Nucleus accumbens (tissue), 56 donors: ENCODE data around the gene ANKRD55.
"Not testable (repeated sequence)": the region's sequence is repeated elsewhere in the genome, so short reads cannot be mapped to it uniquely, and the experiment has no call there.

ENCODE experiments used
- DNase-seq, 56 donors: peaks; one replicate each; lab custom pipeline; 2025; lab: John Stamatoyannopoulos, UW

ANKRD55 gene

GRCh38 chr5:56112526-56113121 lies 120.5 kb downstream of the ANKRD55 start:
- DNase-seq: no peak

DNA sequence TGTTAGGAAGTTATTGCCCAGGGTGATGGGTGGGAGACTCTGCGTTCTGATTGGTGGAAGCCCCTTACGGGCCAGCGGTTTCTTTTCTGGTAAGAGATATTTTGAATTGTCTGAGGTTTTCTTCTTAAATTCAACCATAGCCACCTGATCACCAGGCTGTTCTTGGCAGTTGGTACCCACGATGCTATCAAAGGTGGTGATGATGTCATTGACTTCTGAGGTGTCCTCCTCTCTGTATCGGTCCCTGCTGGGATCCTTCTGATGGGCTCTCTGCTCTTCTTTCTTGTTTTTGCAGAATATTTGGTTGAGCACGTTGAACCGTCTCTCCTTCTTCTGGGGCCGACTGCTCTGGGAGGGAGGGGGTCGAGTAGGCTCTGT lies 121.7 kb downstream of the ANKRD55 start:
- no peak for DNase-seq

- no peak for DNase-seq
These were observed 122.3 kb downstream of the ANKRD55 start for GRCh38 chr5:56110646-56111403.

DNA sequence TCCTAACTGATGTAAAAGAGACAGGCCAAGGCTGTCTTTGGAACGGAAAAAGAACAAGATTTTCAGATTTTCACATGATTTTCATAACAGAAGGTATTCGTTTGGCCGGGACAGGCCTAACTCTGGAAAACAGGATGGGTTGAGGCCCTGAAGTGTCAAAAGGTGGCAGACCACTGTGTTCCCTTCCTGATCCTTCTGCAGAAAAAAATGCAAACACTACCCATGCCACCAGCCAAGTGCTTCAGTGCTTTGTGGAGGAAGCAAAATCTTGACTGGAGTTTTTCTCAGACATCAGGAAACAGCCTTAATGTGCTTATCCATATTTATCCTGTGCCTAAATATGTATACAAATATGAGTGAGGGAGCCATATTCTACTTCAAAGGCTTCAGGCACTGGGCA lies 124.9 kb downstream of the ANKRD55 start:
- no peak for DNase-seq

DNA sequence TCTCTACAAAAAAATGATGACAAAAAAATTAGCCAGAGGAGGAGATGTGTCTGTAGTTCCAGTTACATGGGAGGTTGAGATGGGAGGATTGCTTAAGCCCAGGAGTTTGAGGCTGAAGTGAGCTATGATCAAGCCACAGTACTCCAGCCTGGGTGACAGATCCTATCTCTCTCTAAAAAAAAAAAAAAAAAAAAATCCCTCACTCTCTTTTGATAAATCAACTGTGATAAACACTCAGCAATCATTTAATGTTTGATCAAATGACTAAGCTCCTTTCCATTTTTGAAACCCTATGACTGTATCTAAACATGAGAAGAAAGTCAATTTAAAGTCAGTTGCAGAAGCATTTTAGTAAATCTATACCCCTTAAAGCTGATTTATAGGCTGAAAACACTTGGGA lies 126.3 kb downstream of the ANKRD55 start:
- DNase-seq: no peak

DNA sequence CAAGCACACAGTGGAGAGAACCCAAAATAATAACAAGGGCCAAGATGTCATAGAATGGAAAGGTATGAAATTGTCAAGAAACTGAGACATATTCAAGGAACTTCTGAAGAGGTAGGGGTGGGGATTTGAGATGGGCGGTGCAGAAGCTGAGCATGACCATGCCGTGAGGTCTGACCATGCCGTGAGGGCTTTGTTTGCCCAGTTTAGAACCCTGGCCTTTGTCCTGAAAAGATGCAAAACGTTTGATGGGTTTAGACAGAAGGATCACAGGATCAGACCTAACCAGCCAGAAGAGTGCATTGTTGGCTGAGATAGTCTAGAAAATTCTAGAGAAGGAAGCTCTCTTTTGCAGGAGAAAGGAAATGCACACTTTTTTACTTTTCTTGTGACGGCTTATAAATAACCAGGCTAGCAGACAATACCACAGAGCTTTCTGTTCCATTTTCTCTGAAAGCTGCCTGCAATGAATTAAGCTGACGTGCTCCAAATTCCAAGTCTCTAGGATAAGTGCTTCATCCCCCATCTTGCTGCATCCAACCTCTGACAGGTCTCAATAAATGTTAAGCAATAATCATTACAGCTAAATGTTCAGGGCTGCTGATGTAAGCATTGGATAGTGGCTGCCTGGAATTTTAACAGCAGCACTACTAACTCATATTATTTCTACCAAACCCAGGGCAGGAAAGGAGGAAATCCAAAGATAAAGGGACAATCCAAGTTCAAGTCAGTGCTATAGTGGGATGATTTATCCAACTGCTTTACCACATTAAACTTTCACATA lies 127.4 kb downstream of the ANKRD55 start:
- no peak for DNase-seq

DNA sequence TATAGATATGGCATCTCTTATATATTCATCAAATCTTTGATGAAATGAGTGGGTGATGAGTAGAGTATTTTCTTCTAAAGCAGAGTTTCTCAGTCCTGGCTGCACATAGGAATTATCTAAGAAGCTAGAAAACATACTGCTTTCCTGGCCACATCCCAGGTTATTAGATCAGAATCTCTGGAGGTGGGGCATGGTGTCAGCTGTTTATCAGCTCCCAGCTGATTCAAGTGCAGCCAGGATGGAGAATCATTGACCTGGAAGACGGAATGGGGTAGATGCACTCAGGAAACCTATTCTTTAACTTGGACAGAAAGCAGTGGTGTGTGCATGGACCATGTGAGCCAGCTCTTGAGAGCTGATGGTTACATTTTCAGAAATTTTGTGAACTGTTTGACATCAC lies 130.2 kb downstream of the ANKRD55 start:
- DNase-seq: no peak

DNA sequence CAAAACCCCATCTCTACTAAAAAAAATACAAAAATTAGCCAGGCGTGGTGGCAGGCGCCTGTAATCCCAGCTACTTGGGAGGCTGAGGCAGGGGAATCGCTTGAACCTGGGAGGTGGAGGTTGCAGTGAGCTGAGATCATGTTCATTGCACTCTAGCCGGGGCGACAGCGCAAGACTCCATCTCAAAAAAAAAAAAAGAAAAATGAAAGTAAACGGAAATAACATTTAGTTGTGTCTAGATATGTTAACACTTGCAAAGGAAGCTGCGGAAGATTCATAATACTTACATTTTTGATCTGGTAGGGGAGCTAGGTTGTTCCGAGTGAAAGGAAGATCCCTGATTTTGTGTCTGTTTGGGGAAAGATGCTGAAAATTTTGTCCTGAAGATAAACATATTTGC lies 130.9 kb downstream of the ANKRD55 start:
- DNase-seq: not testable (repeated sequence)

- DNase-seq: no peak
These were observed 131.9 kb downstream of the ANKRD55 start for GRCh38 chr5:56101180-56101579.

GRCh38 chr5:56100439-56101176 lies 132.5 kb downstream of the ANKRD55 start:
- no peak for DNase-seq

DNA sequence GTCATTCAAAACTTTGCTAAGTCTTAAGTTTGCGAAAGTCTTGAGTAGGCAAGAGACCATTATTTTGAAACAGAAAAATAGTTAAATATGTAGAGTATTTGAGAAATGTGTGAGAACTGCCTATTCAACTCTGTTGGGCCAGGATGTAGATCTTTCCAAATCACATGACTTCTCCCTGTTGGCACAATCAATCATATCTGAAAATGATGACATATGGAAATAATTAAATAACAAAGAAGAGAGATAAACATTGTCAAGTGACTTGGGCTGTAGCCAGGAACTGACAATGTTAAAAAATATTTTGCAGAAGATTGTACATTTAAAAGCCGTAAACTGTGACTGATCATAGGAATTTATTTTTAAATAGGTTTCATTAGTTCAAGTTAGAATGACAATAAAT lies 133.8 kb downstream of the ANKRD55 start:
- DNase-seq: no peak

DNA sequence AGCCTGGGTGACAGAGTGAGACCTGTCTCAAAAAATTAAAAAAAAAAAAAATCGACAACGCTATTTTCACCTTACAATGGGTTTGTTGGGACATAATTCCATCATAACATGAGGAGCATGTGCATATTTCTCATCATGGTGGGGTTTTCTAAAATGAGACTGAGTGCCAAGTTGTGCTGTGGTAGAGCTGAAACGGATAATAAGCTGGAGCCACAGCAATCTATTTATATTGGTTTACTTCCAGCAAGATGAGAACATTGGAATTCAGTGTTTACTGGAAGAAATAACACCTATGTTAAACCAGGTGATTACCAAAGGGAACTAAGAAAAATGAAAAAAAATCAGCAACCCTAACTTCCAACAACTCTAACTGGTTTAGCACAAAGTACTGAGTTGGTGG lies 136.1 kb downstream of the ANKRD55 start:
- no peak for DNase-seq

DNA sequence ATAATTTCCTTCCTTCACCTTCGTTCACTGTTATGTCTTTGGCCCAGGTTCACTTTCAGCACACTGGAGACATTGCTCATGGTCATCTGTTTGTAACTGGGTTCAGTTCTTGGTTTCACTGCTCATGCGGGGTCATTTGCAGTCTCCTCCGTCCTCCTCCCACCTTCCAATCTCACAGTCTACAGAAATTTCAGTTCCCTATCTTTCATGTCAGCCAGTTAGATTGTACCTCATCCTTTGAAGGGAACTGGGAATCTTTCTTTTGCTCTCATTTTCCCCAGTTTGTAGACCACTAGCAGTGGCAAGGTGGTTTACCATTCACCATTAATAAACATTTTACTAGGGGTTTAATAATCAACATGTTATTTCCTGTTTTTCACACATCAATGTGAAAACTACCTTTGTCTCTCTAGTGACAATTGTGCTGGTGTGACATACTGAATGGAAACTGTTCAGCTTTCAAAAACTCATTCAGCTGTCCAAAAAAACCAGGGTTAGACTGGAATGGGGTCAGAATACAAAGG lies 137.5 kb downstream of the ANKRD55 start:
- DNase-seq: peak in 2 of 56 donors; percentile 13 to 14

GRCh38 chr5:56094579-56095361 lies 138.4 kb downstream of the ANKRD55 start:
- no peak for DNase-seq

DNA sequence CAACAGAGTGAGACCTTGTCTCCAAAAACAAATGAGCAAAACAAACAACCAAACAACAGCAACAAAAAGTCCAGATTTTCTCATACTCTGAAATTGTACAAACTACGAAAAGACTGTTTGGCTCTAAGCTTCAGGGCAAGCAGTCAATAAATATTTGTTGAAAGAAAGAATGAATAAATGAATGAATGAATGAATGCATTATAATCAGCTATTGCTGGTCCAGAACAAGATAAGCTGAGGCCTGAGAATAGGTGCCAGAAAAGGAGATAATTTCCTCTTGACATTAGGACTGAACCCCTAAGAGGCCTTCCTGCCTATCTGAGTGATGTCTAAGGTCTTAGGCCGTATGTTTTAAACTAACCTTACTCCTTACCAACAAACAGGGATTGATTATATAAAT lies 139.2 kb downstream of the ANKRD55 start:
- DNase-seq: no peak

- no peak for DNase-seq
These were observed 141.0 kb downstream of the ANKRD55 start for GRCh38 chr5:56092115-56092514.

DNA sequence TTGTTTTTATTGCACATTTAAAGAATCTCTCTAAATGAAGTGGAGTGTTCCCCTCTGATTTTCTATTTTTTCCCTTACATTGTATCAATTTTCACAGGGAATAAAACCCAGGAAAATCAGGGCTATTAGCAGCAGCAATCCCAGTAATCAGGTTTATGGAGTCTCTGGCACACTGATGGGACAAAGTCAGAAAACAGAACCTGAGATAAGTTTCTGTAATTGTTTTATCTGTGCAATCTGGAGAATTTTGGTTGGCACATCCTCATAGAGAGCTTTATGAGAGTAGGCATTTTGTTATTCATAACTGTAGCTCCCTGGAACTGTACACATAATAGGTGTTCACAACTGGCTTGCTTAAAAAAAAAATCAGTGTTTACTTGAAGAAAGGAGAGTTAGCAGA lies 141.5 kb downstream of the ANKRD55 start:
- DNase-seq: no peak

- DNase-seq: no peak
These were observed 142.2 kb downstream of the ANKRD55 start for GRCh38 chr5:56090793-56091460.
